ENCODE data around the gene DNASE1.

DNA sequence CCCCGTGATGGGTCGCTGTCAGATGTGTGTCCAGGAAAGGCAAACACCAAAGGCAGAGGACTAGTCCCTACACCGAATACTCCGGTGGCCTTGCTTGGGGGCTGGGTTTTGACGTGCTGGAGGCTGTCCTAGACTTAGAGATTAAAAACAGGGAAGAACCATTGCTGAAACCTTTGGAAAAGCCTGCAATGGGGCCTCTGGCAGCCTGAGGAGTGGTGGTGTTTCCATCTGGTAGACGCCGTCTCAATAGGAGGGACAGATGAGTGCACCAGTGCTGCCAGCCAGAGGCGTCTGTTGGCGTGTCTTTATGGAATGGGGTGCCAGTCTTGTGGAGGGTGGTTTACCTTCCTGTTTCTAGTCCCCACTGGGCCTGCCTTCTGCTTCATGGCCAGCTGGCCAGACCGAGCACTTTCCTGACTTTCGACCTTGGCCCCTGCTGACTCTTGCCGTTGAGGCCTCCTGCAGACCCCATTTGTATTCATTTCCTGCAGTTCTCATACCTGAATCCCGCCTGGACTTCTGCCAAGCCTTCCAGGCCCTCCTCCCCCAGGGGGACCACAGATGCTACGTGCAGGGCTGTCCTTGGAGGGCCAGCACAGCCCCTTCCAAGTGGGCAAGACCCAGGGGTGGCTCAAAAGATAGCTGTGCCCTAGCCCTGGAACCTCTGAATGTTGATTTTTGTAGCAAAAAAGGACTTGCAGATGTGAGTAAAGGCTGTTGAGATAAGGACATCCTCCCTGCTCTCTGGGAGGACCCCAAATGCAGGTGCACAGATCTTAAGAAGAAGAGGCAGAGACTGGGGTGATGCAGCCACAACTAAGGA, 1.9 kb upstream of the DNASE1 start:
- no peak for TF ChIP-seq CTCF (IDR thresholded peaks at IDR 0.05)
- TF ChIP-seq POLR2A (IDR thresholded peaks at IDR 0.05): no peak

All from adrenal gland (tissue), 5 donors.